HTERT RPE-1 (cell line): ENCODE data around the gene TARBP1.
"Not testable (repeated sequence)": the region's sequence is repeated elsewhere in the genome, so short reads cannot be mapped to it uniquely, and the experiment has no call there.

Source experiments
- in situ Hi-C: fragments of 300-500 bp; cut with MboI; formaldehyde crosslinking; loops from 4 replicates; pipeline ENCODE4 v1.14.3; 2020; ENCODE audit warnings: low sequenced_read_pairs

TARBP1 gene

GRCh38 chr1:234399515-234399914 lies 79.5 kb downstream of the TARBP1 start:
- in situ Hi-C loops: not testable (repeated sequence)

GRCh38 chr1:234398849-234399381 lies 80.1 kb downstream of the TARBP1 start:
- in situ Hi-C loops: no loop called here

GRCh38 chr1:234397732-234398131 lies 81.2 kb downstream of the TARBP1 start:
- in situ Hi-C loops: no loop called here

- in situ Hi-C loops: no loop called here
Observed at GRCh38 chr1:234396871-234397270, 82.1 kb downstream of the TARBP1 start.

GRCh38 chr1:234396092-234396491 lies 82.9 kb downstream of the TARBP1 start:
- in situ Hi-C loops: no loop called here

- in situ Hi-C loops: no loop called here
Observed at GRCh38 chr1:234395297-234395696, 83.7 kb downstream of the TARBP1 start.

- in situ Hi-C loops: no loop called here
Observed at GRCh38 chr1:234393190-234393589, 85.8 kb downstream of the TARBP1 start.

GRCh38 chr1:234388094-234388493 lies 90.9 kb downstream of the TARBP1 start:
- in situ Hi-C loops: no loop called here

- in situ Hi-C loops: no loop called here
Observed at GRCh38 chr1:234386122-234386521, 92.9 kb downstream of the TARBP1 start.

- in situ Hi-C loops: no loop called here
Observed at GRCh38 chr1:234381699-234382555, 97.1 kb downstream of the TARBP1 start.

- in situ Hi-C loops: not testable (repeated sequence)
Observed at GRCh38 chr1:234379591-234380109, 99.3 kb downstream of the TARBP1 start.

- in situ Hi-C loops: no loop called here
Observed at GRCh38 chr1:234375672-234376071, 103.3 kb downstream of the TARBP1 start.

GRCh38 chr1:234373959-234374254 lies 105.1 kb downstream of the TARBP1 start:
- in situ Hi-C loops: no loop called here

GRCh38 chr1:234373064-234373958 lies 105.7 kb downstream of the TARBP1 start, which contains the start of gene COA6:
COA6 (plus strand) TSS chr1:234373456; CDS start chr1:234373467, 11 bp downstream.
- in situ Hi-C loops: no loop called here

GRCh38 chr1:234372011-234372757 lies 106.8 kb downstream of the TARBP1 start:
- in situ Hi-C loops: no loop called here

GRCh38 chr1:234371414-234371813 lies 107.6 kb downstream of the TARBP1 start:
- in situ Hi-C loops: no loop called here

- in situ Hi-C loops: no loop called here
Observed at GRCh38 chr1:234369784-234370183, 109.2 kb downstream of the TARBP1 start.

- in situ Hi-C loops: no loop called here
Observed at GRCh38 chr1:234369033-234369430, 109.9 kb downstream of the TARBP1 start.

GRCh38 chr1:234368320-234369032 lies 110.5 kb downstream of the TARBP1 start:
- in situ Hi-C loops: no loop called here

GRCh38 chr1:234362558-234362957 lies 116.4 kb downstream of the TARBP1 start:
- in situ Hi-C loops: no loop called here
